SU-DHL-6 (cell line): Measurements from ENCODE around the gene GGPS1.

Source experiments
- H2AFZ ChIP-seq: fragments of 200-600 bp; sonication (generic); 2 replicates; pipeline ENCODE4 v1.6.1; 2014; ENCODE audit warnings: low read depth, mild to moderate bottlenecking, moderate library complexity, mixed read lengths, antibody characterized with exemption, low read length; ENCODE audit not compliant: severe bottlenecking
- H3F3A ChIP-seq: fragments of 200-600 bp; shearing (Covaris generic); 2 replicates; pipeline ENCODE4 v1.6.0; 2016; ENCODE audit warnings: antibody characterized with exemption, mild to moderate bottlenecking; ENCODE audit not compliant: insufficient read depth
- H3K27ac ChIP-seq: fragments of 200-600 bp; sonication (generic); 2 replicates; pipeline ENCODE4 v1.5.1; 2016; ENCODE audit warnings: low read depth, mild to moderate bottlenecking, low read length, moderate library complexity, mixed read lengths
- H3K27me3 ChIP-seq: fragments of 200-600 bp; sonication (generic), shearing (Covaris generic); 2 replicates; pipeline ENCODE4 v1.6.0; 2014; ENCODE audit warnings: mild to moderate bottlenecking, low read length
- H3K36me3 ChIP-seq: fragments of 200-600 bp; sonication (generic); 2 replicates; pipeline ENCODE4 v1.6.1; 2014; ENCODE audit warnings: mild to moderate bottlenecking, low read length, mixed read lengths
- H3K4me2 ChIP-seq: fragments of 300-600, 200-600 bp; shearing (Covaris generic), sonication (generic); 2 replicates; pipeline ENCODE4 v1.6.0; 2014; ENCODE audit warnings: low read length, low read depth, mild to moderate bottlenecking; ENCODE audit not compliant: poor library complexity, severe bottlenecking
- H3K4me3 ChIP-seq: fragments of 200-600 bp; sonication (generic); 2 replicates; pipeline ENCODE4 v1.5.1; 2014; ENCODE audit warnings: antibody characterized with exemption, low read length, mild to moderate bottlenecking, mixed read lengths; ENCODE audit not compliant: insufficient read depth, poor library complexity, severe bottlenecking
- H3K79me2 ChIP-seq: fragments of 200-600 bp; sonication (generic); 2 replicates; pipeline ENCODE4 v1.6.1; 2014; ENCODE audit warnings: mild to moderate bottlenecking, low read length, moderate library complexity; ENCODE audit not compliant: insufficient read depth
- H3K9ac ChIP-seq: fragments of 200-600 bp; sonication (generic); 2 replicates; pipeline ENCODE4 v1.7.0; 2014; ENCODE audit warnings: mild to moderate bottlenecking, low read length
- H3K9me2 ChIP-seq: fragments of 200-600 bp; sonication (generic); replicated peaks from 2 replicates; pipeline ENCODE4 v1.6.1; 2014; ENCODE audit warnings: low read length; ENCODE audit not compliant: insufficient read depth
- H3K9me3 ChIP-seq: fragments of 200-600 bp; sonication (generic); 2 replicates; pipeline ENCODE4 v1.6.1; 2014; ENCODE audit warnings: low read length, mixed read lengths; ENCODE audit not compliant: insufficient read depth
- H4K20me1 ChIP-seq: fragments of 200-600 bp; sonication (generic); 2 replicates; pipeline ENCODE4 v1.6.1; 2014; ENCODE audit warnings: low read depth, mild to moderate bottlenecking, antibody characterized with exemption, low read length, moderate library complexity, mixed read lengths
- EZH2phosphoT487 ChIP-seq: fragments of 200-600 bp; sonication (generic), shearing (Covaris generic); conservative IDR thresholded peaks from 2 replicates; pipeline ENCODE4 v1.6.1; 2018; ENCODE audit warnings: mild to moderate bottlenecking, antibody characterized with exemption, low read length, moderate library complexity, mixed read lengths
- TF ChIP-seq, protein P1 (sequence below): fragments of 200-600 bp; sonication (generic); IDR thresholded peaks from one replicate; pipeline ENCODE4 v1.5.1; 2017; ENCODE audit warnings: antibody characterized with exemption, mild to moderate bottlenecking, low read length, moderate library complexity; ENCODE audit not compliant: insufficient read depth, poor library complexity, severe bottlenecking

The GGPS1 gene

DNA sequence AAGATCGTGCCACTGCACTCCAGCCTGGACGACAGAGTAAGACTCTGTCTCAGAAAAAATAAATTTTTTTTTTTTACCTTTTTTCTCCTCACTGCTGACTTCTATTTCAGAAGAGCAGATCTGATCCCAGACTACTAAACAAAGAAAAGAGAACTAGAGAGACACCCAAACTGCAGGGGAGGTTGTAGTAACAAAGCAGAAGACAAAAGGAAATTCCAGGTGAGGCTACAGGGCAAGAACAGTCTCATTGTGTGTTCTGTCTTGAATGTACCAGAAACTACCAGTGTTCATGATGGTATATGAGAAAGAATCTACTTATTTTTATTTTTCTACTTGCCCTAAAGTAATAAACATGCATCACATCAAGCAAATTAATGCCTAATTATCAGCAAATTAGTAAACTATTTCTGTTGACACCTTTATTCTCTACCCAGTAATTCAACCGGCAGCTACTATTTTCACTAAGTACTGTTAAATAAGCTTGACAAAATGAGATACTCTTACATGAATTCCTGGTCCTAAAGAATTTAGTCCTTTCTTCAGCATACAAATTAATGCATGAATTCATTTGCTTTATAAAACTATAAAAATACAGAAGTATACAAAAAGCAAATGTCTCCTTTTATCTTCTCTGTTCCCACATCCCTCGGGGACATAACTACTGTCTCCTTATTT, 41.0 kb upstream of the GGPS1 start:
- H3K36me3 ChIP-seq = no peaks in the 10 kb centered on the region
- H3K4me2 ChIP-seq = no peak overlapping the region
- H3K79me2 ChIP-seq = peaks cover 96% of the 10 kb centered on the region
- no peaks in the 10 kb centered on the region for H3K9me3 ChIP-seq
- TF ChIP-seq EZH2phosphoT487 = no peak
- TF ChIP-seq, protein P1, sequence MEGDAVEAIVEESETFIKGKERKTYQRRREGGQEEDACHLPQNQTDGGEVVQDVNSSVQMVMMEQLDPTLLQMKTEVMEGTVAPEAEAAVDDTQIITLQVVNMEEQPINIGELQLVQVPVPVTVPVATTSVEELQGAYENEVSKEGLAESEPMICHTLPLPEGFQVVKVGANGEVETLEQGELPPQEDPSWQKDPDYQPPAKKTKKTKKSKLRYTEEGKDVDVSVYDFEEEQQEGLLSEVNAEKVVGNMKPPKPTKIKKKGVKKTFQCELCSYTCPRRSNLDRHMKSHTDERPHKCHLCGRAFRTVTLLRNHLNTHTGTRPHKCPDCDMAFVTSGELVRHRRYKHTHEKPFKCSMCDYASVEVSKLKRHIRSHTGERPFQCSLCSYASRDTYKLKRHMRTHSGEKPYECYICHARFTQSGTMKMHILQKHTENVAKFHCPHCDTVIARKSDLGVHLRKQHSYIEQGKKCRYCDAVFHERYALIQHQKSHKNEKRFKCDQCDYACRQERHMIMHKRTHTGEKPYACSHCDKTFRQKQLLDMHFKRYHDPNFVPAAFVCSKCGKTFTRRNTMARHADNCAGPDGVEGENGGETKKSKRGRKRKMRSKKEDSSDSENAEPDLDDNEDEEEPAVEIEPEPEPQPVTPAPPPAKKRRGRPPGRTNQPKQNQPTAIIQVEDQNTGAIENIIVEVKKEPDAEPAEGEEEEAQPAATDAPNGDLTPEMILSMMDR = no peak
- H3K27ac ChIP-seq = no peak overlapping the region
- H4K20me1 ChIP-seq = peaks cover 26% of the 10 kb centered on the region
- no peak overlapping the region for H2AFZ ChIP-seq
- no peaks in the 10 kb centered on the region for H3K27me3 ChIP-seq
- H3K9me2 ChIP-seq = no peaks in the 10 kb centered on the region
- H3K9ac ChIP-seq = no peak overlapping the region
- 0 out of 2 replicates have a peak, but pooled peaks cover 4% of the 10 kb centered on the region for H3F3A ChIP-seq
- no peak overlapping the region for H3K4me3 ChIP-seq

DNA sequence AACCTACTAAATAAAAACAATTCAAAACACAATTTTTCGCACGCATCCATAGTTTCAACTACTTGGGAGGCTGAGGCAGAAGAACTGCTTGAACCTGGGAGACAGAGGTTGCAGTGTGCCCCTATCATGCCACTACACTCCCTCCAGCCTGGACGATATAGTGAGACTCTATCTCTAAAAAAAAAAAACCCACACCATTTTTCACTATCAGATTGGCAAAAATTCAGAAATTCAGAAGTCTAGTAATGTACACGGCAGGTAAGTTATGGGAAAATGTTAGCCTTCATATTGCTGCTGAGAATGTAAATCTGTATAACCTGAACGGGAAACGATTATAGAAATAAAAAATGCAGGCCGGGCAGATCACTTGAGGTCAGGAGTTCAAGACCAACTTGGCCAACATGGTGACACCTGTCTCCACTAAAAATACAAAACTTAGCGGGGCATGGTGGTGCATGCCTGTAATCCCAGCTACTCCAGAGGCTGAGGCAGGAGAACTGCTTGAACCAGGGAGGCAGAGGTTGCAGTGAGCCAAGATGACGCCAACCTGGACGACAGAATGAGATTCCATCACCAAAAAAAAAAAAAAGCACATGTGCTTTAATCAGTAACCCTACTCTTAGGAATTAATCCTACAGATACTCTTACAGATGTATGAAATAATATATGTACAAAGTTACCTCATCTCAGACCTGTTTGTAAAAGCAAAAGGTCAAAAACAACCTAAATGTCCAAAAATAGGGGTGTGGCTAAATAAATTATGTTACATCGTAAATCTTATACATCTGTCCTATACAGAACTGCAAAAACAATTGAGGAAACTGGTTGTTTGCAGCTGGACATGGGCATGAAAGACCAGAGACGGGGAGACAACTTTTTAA, 38.3 kb upstream of the GGPS1 start:
- Histone ChIP-seq H3F3A (peaks cover 12% of the 10 kb centered on the region), H3K4me2 (no peak overlapping the region), H3K27ac (no peak overlapping the region), H3K9me2 (no peaks in the 10 kb centered on the region), H3K36me3 (no peaks in the 10 kb centered on the region), H3K9ac (no peak overlapping the region), H2AFZ (no peak overlapping the region), H4K20me1 (peaks cover 28% of the 10 kb centered on the region), H3K79me2 (peaks cover 96% of the 10 kb centered on the region), H3K4me3 (no peak overlapping the region), H3K27me3 (no peaks in the 10 kb centered on the region), H3K9me3 (no peaks in the 10 kb centered on the region)
- no peak for TF ChIP-seq EZH2phosphoT487
- TF ChIP-seq, protein P1 = no peak

DNA sequence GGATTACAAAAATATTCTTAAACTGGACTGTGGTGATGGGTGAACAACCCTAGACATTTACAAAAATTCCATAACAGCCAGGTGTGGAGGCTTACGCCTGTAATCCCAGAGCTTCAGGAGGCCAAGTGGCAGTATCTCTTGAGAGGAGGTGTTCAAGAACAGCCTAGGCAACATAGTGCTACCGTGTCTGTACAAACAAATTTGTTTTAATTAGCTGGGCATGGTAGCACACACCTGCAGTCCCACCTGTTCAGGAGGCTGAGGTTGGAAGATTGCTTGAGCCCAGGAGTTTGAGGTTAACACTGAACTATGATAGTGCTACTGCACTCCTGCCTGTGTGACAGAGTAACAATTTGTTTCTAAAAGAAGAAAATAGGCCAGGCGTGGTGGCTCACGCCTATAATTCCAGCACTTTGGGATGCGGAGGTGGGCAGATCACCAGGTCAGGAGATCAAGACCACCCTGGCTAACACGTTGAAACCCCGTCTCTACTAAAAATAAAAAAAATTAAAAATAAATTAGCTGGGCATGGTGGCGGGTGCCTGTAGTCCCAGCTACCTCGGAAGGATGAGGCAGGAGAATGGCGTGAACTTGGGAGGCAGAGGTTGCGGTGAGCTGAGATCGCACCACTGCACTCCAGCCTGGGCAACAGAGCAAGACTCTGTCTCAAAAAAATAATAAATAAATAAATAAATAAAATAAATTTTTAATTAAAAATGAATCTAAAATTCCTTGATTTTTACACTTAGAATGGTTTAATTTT, 37.4 kb upstream of the GGPS1 start:
- Histone ChIP-seq H3K4me3 (no peak overlapping the region), H3K79me2 (peaks cover 96% of the 10 kb centered on the region), H4K20me1 (peaks cover 23% of the 10 kb centered on the region), H3K27me3 (no peaks in the 10 kb centered on the region), H3K27ac (no peak overlapping the region), H3K36me3 (no peaks in the 10 kb centered on the region), H2AFZ (no peak overlapping the region), H3F3A (peaks cover 12% of the 10 kb centered on the region), H3K9ac (no peak overlapping the region), H3K9me2 (no peaks in the 10 kb centered on the region), H3K4me2 (no peak overlapping the region), H3K9me3 (no peaks in the 10 kb centered on the region)
- no peak for TF ChIP-seq EZH2phosphoT487
- TF ChIP-seq, protein P1 = no peak
